HG02642 (cell line): ENCODE data around the gene KIAA1217.
"Not testable (repeated sequence)": the region's sequence is repeated elsewhere in the genome, so short reads cannot be mapped to it uniquely, and the experiment has no call there.

Experiments used
- ATAC-seq: cut with Tn5 transposase; IDR thresholded peaks from one replicate; pipeline ENCODE4 v1.9.1; 2021; ENCODE audit warnings: mild to moderate bottlenecking; ENCODE audit not compliant: unreplicated experiment, poor library complexity

The KIAA1217 gene

GRCh38 chr10:24432478-24433416, 223.8 kb downstream of the KIAA1217 start:
- ATAC-seq: no peak

- no peak for ATAC-seq
Observed at GRCh38 chr10:24433705-24434104, 224.8 kb downstream of the KIAA1217 start.

- ATAC-seq: no peak
Observed at GRCh38 chr10:24434961-24435360, 226.0 kb downstream of the KIAA1217 start.

GRCh38 chr10:24435374-24435773, 226.4 kb downstream of the KIAA1217 start:
- no peak for ATAC-seq

GRCh38 chr10:24437302-24437701, 228.4 kb downstream of the KIAA1217 start:
- no peak for ATAC-seq

GRCh38 chr10:24438800-24439199, 229.9 kb downstream of the KIAA1217 start:
- ATAC-seq: no peak

- ATAC-seq: no peak
Observed at GRCh38 chr10:24439935-24440334, 231.0 kb downstream of the KIAA1217 start.

- ATAC-seq: no peak
Observed at GRCh38 chr10:24440817-24441797, 232.2 kb downstream of the KIAA1217 start.

- ATAC-seq: no peak
Observed at GRCh38 chr10:24442234-24442633, 233.3 kb downstream of the KIAA1217 start.

GRCh38 chr10:24442641-24443174, 233.8 kb downstream of the KIAA1217 start:
- not testable (repeated sequence) for ATAC-seq

GRCh38 chr10:24444337-24444736, 235.4 kb downstream of the KIAA1217 start:
- no peak for ATAC-seq

- not testable (repeated sequence) for ATAC-seq
Observed at GRCh38 chr10:24445958-24446357, 237.0 kb downstream of the KIAA1217 start.

GRCh38 chr10:24446739-24447138, 237.8 kb downstream of the KIAA1217 start:
- ATAC-seq: no peak

GRCh38 chr10:24448351-24448999, 239.5 kb downstream of the KIAA1217 start:
- no peak for ATAC-seq

- peak; percentile 94 for ATAC-seq
Observed at GRCh38 chr10:24449321-24449740, 240.4 kb downstream of the KIAA1217 start.

GRCh38 chr10:24449769-24450310, 240.9 kb downstream of the KIAA1217 start:
- ATAC-seq: no peak

- no peak for ATAC-seq
Observed at GRCh38 chr10:24451325-24451820, 242.4 kb downstream of the KIAA1217 start.

- no peak for ATAC-seq
Observed at GRCh38 chr10:24452030-24452429, 243.1 kb downstream of the KIAA1217 start.

- no peak for ATAC-seq
Observed at GRCh38 chr10:24453404-24453830, 244.5 kb downstream of the KIAA1217 start.
